GM06990 (cell line): ENCODE results near the gene RGPD8.

Experiments
- DNase-seq: peaks from one replicate; pipeline ENCODE4 v3.0.0-alpha.2; 2011; ENCODE audit not compliant: insufficient read length; ENCODE audit errors: extremely low read depth
- H3K27me3 ChIP-seq: replicated peaks from 2 replicates; pipeline ENCODE4 v1.6.0; 2011; ENCODE audit warnings: low read length; ENCODE audit not compliant: control insufficient read depth, insufficient read depth
- H3K36me3 ChIP-seq: 2 replicates; pipeline ENCODE4 v1.5.1; 2011; ENCODE audit warnings: low read length; ENCODE audit not compliant: control insufficient read depth, insufficient read depth
- H3K4me3 ChIP-seq: replicated peaks from 2 replicates; pipeline ENCODE4 v1.5.1; 2011; ENCODE audit warnings: low read depth, mild to moderate bottlenecking, control low read depth, low read length
- TF ChIP-seq, protein P1 (sequence below): IDR thresholded peaks from 2 replicates; pipeline ENCODE4 v1.5.1; 2011; ENCODE audit warnings: low read length, control low read depth, mild to moderate bottlenecking, inconsistent platforms; ENCODE audit not compliant: insufficient read depth, poor library complexity, severe bottlenecking

The RGPD8 gene

DNA sequence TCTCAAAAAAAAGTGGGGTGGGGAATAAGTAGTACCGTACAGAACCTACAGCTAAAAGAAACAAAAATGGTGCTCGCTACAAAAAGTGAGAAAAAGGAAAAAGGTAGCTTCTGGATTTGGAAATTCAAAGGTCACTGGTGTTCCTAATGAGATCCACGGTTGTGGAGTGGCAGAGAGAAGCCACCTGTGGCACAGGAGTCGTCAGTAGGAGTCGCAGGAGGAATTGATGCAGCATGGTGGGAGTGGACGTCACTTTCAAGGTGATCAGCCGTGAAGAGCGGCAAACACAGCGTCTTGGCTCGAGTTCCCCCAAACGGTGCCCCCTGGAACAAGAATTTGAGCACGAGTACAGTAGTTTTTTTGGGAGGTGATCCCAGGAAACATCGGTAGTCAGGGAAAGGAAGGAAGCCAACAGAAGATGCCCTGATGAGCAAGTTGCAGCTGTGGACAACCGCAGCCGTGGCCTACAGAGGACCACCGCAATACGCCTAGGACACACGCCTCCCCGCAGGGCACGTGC is 47.1 kb upstream of the RGPD8 start:
- Histone ChIP-seq H3K27me3 (no peaks in the 10 kb centered on the region), H3K4me3 (peak overlapping the region; percentile 80), H3K36me3 (no peaks in the 10 kb centered on the region)
- TF ChIP-seq, protein P1, sequence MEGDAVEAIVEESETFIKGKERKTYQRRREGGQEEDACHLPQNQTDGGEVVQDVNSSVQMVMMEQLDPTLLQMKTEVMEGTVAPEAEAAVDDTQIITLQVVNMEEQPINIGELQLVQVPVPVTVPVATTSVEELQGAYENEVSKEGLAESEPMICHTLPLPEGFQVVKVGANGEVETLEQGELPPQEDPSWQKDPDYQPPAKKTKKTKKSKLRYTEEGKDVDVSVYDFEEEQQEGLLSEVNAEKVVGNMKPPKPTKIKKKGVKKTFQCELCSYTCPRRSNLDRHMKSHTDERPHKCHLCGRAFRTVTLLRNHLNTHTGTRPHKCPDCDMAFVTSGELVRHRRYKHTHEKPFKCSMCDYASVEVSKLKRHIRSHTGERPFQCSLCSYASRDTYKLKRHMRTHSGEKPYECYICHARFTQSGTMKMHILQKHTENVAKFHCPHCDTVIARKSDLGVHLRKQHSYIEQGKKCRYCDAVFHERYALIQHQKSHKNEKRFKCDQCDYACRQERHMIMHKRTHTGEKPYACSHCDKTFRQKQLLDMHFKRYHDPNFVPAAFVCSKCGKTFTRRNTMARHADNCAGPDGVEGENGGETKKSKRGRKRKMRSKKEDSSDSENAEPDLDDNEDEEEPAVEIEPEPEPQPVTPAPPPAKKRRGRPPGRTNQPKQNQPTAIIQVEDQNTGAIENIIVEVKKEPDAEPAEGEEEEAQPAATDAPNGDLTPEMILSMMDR, result peak; percentile 37
- DNase-seq, result no peak

DNA sequence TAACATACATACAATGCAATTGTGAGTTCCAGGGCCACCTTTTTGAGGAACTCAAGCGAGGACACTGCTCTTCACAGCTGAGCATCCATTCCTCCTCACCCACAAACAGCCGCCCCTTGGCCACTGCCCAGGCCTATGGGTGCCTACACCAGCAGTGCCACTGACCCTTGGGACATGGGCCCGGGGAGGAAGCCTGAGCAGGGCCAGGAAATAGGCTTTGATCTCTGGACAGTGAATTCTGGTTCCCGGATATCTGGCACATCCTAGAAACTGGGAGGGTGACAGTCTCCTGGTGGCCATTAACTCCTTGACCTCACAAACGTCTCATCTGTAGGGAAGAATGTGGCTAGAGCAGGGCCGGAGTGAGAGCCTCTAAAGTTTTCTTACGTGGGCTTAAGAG is 43.0 kb upstream of the RGPD8 start:
- no peak overlapping the region for H3K4me3 ChIP-seq
- DNase-seq, result no peak
- H3K27me3 ChIP-seq, result no peaks in the 10 kb centered on the region
- H3K36me3 ChIP-seq, result no peaks in the 10 kb centered on the region
- TF ChIP-seq, protein P1, result no peak

DNA sequence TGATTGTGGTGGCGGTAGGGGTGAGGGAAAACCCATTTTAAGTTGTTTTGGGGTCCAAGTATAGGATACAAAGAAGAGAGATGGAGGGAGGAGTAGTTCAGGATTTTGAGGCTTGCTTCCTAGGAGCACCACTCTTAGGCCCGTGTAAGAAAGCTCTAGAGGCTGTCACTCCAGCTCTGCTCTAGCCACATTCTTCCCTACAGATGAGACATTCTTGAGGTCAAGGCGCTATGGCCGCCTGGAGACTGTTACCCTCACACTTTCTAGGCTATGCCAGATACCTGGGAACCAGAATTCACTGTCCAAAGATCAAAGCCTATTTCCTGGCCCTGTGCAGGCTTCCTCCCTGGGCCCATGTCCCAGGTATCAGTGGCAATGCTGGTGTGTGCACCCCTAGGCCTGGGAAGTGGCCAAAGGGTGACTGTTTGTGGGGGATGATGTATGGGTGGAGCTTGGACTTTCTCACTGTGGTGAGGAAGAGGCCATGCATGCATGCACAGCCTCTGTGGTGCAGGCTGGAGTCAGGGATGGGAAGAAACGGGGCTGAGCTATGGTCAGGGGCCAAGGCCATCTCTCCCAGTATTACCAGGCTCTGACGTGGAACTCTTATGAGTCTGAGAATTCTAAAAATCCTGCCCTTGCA is 41.5 kb upstream of the RGPD8 start:
- TF ChIP-seq, protein P1, result no peak
- no peaks in the 10 kb centered on the region for H3K27me3 ChIP-seq
- H3K4me3 ChIP-seq, result no peak overlapping the region
- no peaks in the 10 kb centered on the region for H3K36me3 ChIP-seq
- DNase-seq, result no peak

DNA sequence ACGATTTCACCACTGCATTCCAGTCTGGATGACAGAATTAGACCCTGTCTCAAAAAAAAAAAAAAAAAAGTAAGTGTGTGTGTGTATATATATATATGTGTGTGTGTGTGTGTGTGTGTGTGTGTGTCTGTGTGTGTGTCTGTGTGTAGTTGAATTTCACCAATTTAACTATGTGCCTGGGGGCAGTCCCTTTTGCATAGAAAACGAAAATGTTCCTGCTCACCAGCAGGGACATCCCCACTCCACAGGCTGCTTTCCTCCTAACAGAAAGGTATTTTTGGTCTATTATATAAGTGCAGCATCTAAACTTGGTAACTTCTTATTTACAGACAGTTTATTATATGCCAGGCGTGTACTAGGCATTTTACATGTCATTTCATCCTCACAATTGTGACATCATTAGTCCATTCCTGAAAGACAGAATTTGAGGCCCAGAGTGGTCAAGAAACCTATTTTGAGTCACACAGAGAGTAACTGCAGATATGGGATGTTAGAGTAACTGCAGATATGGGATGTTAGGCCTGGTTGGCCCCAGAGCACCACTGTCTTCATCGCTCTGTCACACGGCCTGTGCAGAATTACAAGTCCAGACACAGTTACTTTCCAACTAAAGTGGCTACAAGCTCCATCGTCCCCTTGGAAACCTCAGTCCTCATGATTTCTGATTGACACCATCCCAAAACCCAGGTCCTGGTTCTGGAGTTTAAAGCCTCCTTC is 39.3 kb upstream of the RGPD8 start:
- no peak for DNase-seq
- TF ChIP-seq, protein P1, result no peak
- Histone ChIP-seq H3K4me3 (no peak overlapping the region), H3K27me3 (no peaks in the 10 kb centered on the region), H3K36me3 (no peaks in the 10 kb centered on the region)

DNA sequence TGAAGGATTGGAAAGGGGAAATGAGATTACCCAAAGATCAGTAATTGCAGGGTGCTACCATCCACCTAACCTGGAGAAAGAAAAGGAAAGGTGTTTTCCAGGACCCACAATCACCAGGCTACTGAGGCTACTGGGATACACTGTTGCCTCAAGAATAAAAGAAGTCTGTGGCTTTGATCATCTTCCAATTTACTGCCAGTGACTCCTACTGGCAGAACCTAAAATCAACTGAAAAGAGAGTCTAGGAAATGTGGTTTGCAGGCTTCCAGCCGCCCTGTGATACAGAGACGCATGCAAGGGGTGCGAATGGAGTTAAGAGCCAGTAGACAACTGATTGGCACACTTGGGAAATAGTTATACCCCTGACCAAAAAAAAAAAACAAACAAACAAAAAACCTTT is 31.9 kb upstream of the RGPD8 start:
- Histone ChIP-seq H3K4me3 (no peak overlapping the region), H3K36me3 (no peaks in the 10 kb centered on the region), H3K27me3 (no peaks in the 10 kb centered on the region)
- no peak for DNase-seq
- TF ChIP-seq, protein P1, result no peak

DNA sequence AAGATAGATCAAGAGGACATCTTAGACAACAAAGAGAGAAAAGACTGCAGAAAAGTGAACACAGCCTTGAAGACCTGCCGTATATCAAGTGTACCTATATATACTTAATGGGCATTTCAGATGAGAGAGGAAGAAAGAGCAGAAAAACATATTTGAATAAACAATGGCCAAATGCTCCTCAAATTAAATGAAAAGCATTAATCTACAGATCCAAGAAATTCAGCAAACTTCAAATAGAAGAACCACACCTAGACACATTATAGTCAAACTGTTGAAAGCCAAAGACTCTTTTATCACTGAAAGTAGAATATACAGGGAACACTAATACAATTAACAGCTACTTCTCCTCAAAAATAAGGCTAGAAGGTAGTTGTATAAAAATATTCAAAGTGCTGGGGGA is 29.8 kb upstream of the RGPD8 start:
- Histone ChIP-seq H3K27me3 (no peaks in the 10 kb centered on the region), H3K36me3 (no peaks in the 10 kb centered on the region), H3K4me3 (no peak overlapping the region)
- DNase-seq, result no peak
- TF ChIP-seq, protein P1, result no peak
